HG03175 (cell line): ENCODE measurements around the gene CCNB3.

Source experiments
- ATAC-seq: cut with Tn5 transposase; IDR thresholded peaks from one replicate; pipeline ENCODE4 v1.9.1; 2021; ENCODE audit warnings: mild to moderate bottlenecking, moderate library complexity; ENCODE audit not compliant: unreplicated experiment

CCNB3 gene

DNA sequence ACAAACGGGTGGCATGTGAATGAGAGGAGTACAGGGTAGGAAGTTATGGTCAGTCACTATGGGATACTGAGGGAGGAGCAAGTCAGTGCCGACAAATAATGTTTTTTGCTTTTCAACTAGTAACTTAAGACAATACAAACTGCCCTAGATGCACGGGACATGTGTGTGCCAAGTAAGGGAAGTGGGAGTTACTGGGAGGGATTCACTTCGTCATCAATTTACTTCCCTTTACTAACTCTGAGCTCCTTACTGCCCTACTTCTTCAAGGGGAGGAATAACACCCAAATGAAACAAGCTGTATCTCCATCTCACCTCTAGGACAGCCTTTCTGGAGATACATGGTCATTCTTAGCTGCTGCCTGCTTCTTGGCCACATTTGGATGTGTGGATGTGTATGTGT, 168.4 kb downstream of the CCNB3 start:
- ATAC-seq, result no peak

GRCh38 chrX:50375481-50376267, 171.1 kb downstream of the CCNB3 start:
- no peak for ATAC-seq

- ATAC-seq, result no peak
Observed at GRCh38 chrX:50381729-50382415, 177.3 kb downstream of the CCNB3 start.

GRCh38 chrX:50386520-50386919, 182.0 kb downstream of the CCNB3 start:
- no peak for ATAC-seq

GRCh38 chrX:50393902-50394301, 189.3 kb downstream of the CCNB3 start:
- ATAC-seq, result no peak
